ENCODE data around the gene OR4D9. TPM values are rescaled to one million over a fixed set of nuclear protein-coding genes. Genes with fewer than 3 reads are reported as not detected.

Gene OR4D9
- total RNA-seq, 1 donor from 2014 or later: not detected

GRCh38 chr11:59552844-59553243, 41.5 kb downstream of the OR4D9 start:
- peaks cover 43% of the 10 kb centered on the region for H3K4me1 Mint-ChIP-seq (ENCODE audit: low read depth)
- intact Hi-C loops (cut with micrococcal nuclease): loop anchor here (10.0 kb wide), 1 partner anchor 1838 kb away; the partner anchor contains the start of genes MED19 and TMX2
- no peaks in the 10 kb centered on the region for H3K36me3 Mint-ChIP-seq (ENCODE audit: low read depth)
- no peak overlapping the region for H3K27ac Mint-ChIP-seq
- H3K9me3 Mint-ChIP-seq: no peaks in the 10 kb centered on the region
- no peak for DNase-seq (ENCODE audit: low spot score)
- H3K27me3 Mint-ChIP-seq (ENCODE audit: low read depth): peaks cover 4% of the 10 kb centered on the region
- H3K4me3 Mint-ChIP-seq (ENCODE audit: low read depth): no peak overlapping the region

- intact Hi-C loops (cut with micrococcal nuclease): loop anchor here (10.0 kb wide), 1 partner anchor 1839 kb away; the partner anchor contains the start of genes MED19 and TMX2
- DNase-seq (ENCODE audit: low spot score): no peak
- peaks cover 4% of the 10 kb centered on the region for H3K27me3 Mint-ChIP-seq (ENCODE audit: low read depth)
- peaks cover 47% of the 10 kb centered on the region for H3K4me1 Mint-ChIP-seq (ENCODE audit: low read depth)
- H3K36me3 Mint-ChIP-seq (ENCODE audit: low read depth): no peaks in the 10 kb centered on the region
- no peak overlapping the region for H3K27ac Mint-ChIP-seq
- H3K4me3 Mint-ChIP-seq (ENCODE audit: low read depth): no peak overlapping the region
- no peaks in the 10 kb centered on the region for H3K9me3 Mint-ChIP-seq
Observed at GRCh38 chr11:59553323-59553722, 42.0 kb downstream of the OR4D9 start.

- Mint-ChIP-seq H3K36me3 (ENCODE audit: low read depth) (no peaks in the 10 kb centered on the region), H3K4me3 (ENCODE audit: low read depth) (peak overlapping the region; percentile 76), H3K27ac (peak overlapping the region; percentile 66), H3K4me1 (ENCODE audit: low read depth) (peaks cover 53% of the 10 kb centered on the region), H3K9me3 (no peaks in the 10 kb centered on the region), H3K27me3 (ENCODE audit: low read depth) (peaks cover 4% of the 10 kb centered on the region)
- intact Hi-C loops (cut with micrococcal nuclease): loop anchor here (5.0 to 10.0 kb wide), 2 partner anchors 1222 to 1841 kb away; partner anchors contain the start of genes MED19 and TMX2
- no peak for DNase-seq (ENCODE audit: low spot score)
Observed at GRCh38 chr11:59555601-59556114, 44.3 kb downstream of the OR4D9 start.

GRCh38 chr11:59556115-59556916, 45.0 kb downstream of the OR4D9 start:
- Mint-ChIP-seq H3K27me3 (ENCODE audit: low read depth) (peaks cover 4% of the 10 kb centered on the region), H3K36me3 (ENCODE audit: low read depth) (no peaks in the 10 kb centered on the region), H3K4me1 (ENCODE audit: low read depth) (peaks cover 50% of the 10 kb centered on the region), H3K9me3 (no peaks in the 10 kb centered on the region), H3K27ac (peak overlapping the region; percentile 66), H3K4me3 (ENCODE audit: low read depth) (peak overlapping the region; percentile 76)
- intact Hi-C loops (cut with micrococcal nuclease): loop anchor here (5.0 to 10.0 kb wide), 2 partner anchors 1221 to 1842 kb away; partner anchors contain the start of genes MED19 and TMX2
- peak; percentile 62 for DNase-seq (ENCODE audit: low spot score)

GRCh38 chr11:59556917-59557348, 45.6 kb downstream of the OR4D9 start:
- Mint-ChIP-seq H3K36me3 (ENCODE audit: low read depth) (no peaks in the 10 kb centered on the region), H3K9me3 (no peaks in the 10 kb centered on the region), H3K27me3 (ENCODE audit: low read depth) (peaks cover 4% of the 10 kb centered on the region), H3K4me3 (ENCODE audit: low read depth) (peak overlapping the region; percentile 74), H3K4me1 (ENCODE audit: low read depth) (peaks cover 47% of the 10 kb centered on the region), H3K27ac (peak overlapping the region; percentile 66)
- no peak for DNase-seq (ENCODE audit: low spot score)
- intact Hi-C loops (cut with micrococcal nuclease): loop anchor here (1.0 to 10.0 kb wide), 3 partner anchors 9 to 1842 kb away; partner anchors contain the start of genes MED19 and TMX2

- intact Hi-C loops (cut with micrococcal nuclease): loop anchor here (5.0 to 10.0 kb wide), 2 partner anchors 1219 to 1843 kb away; partner anchors contain the start of genes MED19 and TMX2
- H3K4me1 Mint-ChIP-seq (ENCODE audit: low read depth): peaks cover 49% of the 10 kb centered on the region
Observed at GRCh38 chr11:59558270-59558643, 46.9 kb downstream of the OR4D9 start.

GRCh38 chr11:59559886-59560285, 48.5 kb downstream of the OR4D9 start:
- DNase-seq (ENCODE audit: low spot score): no peak
- peak overlapping the region; percentile 90 for H3K4me3 Mint-ChIP-seq (ENCODE audit: low read depth)
- no peaks in the 10 kb centered on the region for H3K27me3 Mint-ChIP-seq (ENCODE audit: low read depth)
- intact Hi-C loops (cut with micrococcal nuclease): loop anchor here (1.0 to 10.0 kb wide), 6 partner anchors 10 to 1845 kb away; partner anchors contain the start of genes LPXN, MED19, OSBP and TMX2
- no peaks in the 10 kb centered on the region for H3K36me3 Mint-ChIP-seq (ENCODE audit: low read depth)
- H3K27ac Mint-ChIP-seq: no peak overlapping the region
- no peaks in the 10 kb centered on the region for H3K9me3 Mint-ChIP-seq
- H3K4me1 Mint-ChIP-seq (ENCODE audit: low read depth): peaks cover 49% of the 10 kb centered on the region

More at GRCh38 chr11:59558270-59558643, 46.9 kb downstream of the OR4D9 start:
- H3K9me3 Mint-ChIP-seq: no peaks in the 10 kb centered on the region
- no peak for DNase-seq (ENCODE audit: low spot score)
- H3K27me3 Mint-ChIP-seq (ENCODE audit: low read depth): peaks cover 2% of the 10 kb centered on the region
- peak overlapping the region; percentile 74 for H3K4me3 Mint-ChIP-seq (ENCODE audit: low read depth)
- H3K36me3 Mint-ChIP-seq (ENCODE audit: low read depth): no peaks in the 10 kb centered on the region
- H3K27ac Mint-ChIP-seq: peak overlapping the region; percentile 33

GRCh38 chr11:59560290-59560701, 49.0 kb downstream of the OR4D9 start:
- H3K27me3 Mint-ChIP-seq (ENCODE audit: low read depth): no peaks in the 10 kb centered on the region
- no peaks in the 10 kb centered on the region for H3K9me3 Mint-ChIP-seq
- H3K36me3 Mint-ChIP-seq (ENCODE audit: low read depth): no peaks in the 10 kb centered on the region
- DNase-seq (ENCODE audit: low spot score): peak; percentile 66
- intact Hi-C loops (cut with micrococcal nuclease): loop anchor here (1.0 to 10.0 kb wide), 4 partner anchors 10 to 985 kb away; partner anchors contain the start of genes LPXN, OSBP and ZFP91
- H3K4me1 Mint-ChIP-seq (ENCODE audit: low read depth): peaks cover 49% of the 10 kb centered on the region
- H3K4me3 Mint-ChIP-seq (ENCODE audit: low read depth): peak overlapping the region; percentile 90
- H3K27ac Mint-ChIP-seq: peak overlapping the region; percentile 93

- Mint-ChIP-seq H3K4me1 (ENCODE audit: low read depth) (peaks cover 47% of the 10 kb centered on the region), H3K9me3 (no peaks in the 10 kb centered on the region), H3K36me3 (ENCODE audit: low read depth) (no peaks in the 10 kb centered on the region), H3K27ac (peak overlapping the region; percentile 93), H3K27me3 (ENCODE audit: low read depth) (no peaks in the 10 kb centered on the region), H3K4me3 (ENCODE audit: low read depth) (peak overlapping the region; percentile 90)
- DNase-seq (ENCODE audit: low spot score): peak; percentile 63
- intact Hi-C loops (cut with micrococcal nuclease): loop anchor here (1.0 to 10.0 kb wide), 4 partner anchors 11 to 986 kb away; partner anchors contain the start of genes LPXN, OSBP and ZFP91
Observed at GRCh38 chr11:59560702-59561473, 49.5 kb downstream of the OR4D9 start.

- Mint-ChIP-seq H3K4me3 (ENCODE audit: low read depth) (no peak overlapping the region), H3K27me3 (ENCODE audit: low read depth) (no peaks in the 10 kb centered on the region), H3K4me1 (ENCODE audit: low read depth) (peaks cover 36% of the 10 kb centered on the region), H3K9me3 (no peaks in the 10 kb centered on the region), H3K36me3 (ENCODE audit: low read depth) (no peaks in the 10 kb centered on the region), H3K27ac (no peak overlapping the region)
- intact Hi-C loops (cut with micrococcal nuclease): loop anchor here (10.0 kb wide), 1 partner anchor 987 kb away; the partner anchor contains the start of genes LPXN and ZFP91
- no peak for DNase-seq (ENCODE audit: low spot score)
Observed at GRCh38 chr11:59562292-59562691, 51.0 kb downstream of the OR4D9 start.

Data from activated T-helper 2 cell treated with anti-CD3 and anti-CD28 coated beads, Interferon-gamma antibody, Interleukin-2, Interleukin-4, amounts not matched to agents 10 μg/mL and 5 μg/mL and 100 μg/mL, durations not matched to agents 14 hours and 24 hours and 36 hours (primary cell).